Stimulated activated memory B cell treated with anti-CD40 and anti-IgM and Interleukin-4, amounts not matched to agents 10 μg/mL and 1 μg/mL and 100 μg/mL, for 72 hours (primary cell): ENCODE data around the gene ARHGEF5.
"Not testable (repeated sequence)": the region's sequence is repeated elsewhere in the genome, so short reads cannot be mapped to it uniquely, and the experiment has no call there.

Source experiments
- ATAC-seq: fragments of 150-1000 bp; cut with Tn5 transposase; 2 replicates; pipeline ENCODE4 v1.10.0; 2021
- H3K27ac Mint-ChIP-seq: one replicate; pipeline ENCODE4 v1.8.0; 2022; ENCODE audit warnings: mild to moderate bottlenecking, mixed read lengths
- H3K27me3 Mint-ChIP-seq: one replicate; pipeline ENCODE4 v1.8.0; 2022; ENCODE audit warnings: mixed read lengths
- H3K36me3 Mint-ChIP-seq: one replicate; pipeline ENCODE4 v1.8.0; 2022; ENCODE audit warnings: mixed read lengths
- H3K4me1 Mint-ChIP-seq: one replicate; pipeline ENCODE4 v1.8.0; 2022; ENCODE audit warnings: mixed read lengths
- H3K4me3 Mint-ChIP-seq: one replicate; pipeline ENCODE4 v1.8.0; 2022; ENCODE audit warnings: mild to moderate bottlenecking, moderate library complexity, mixed read lengths
- H3K9me3 Mint-ChIP-seq: one replicate; pipeline ENCODE4 v1.8.0; 2022; ENCODE audit warnings: mixed read lengths

Gene ARHGEF5

GRCh38 chr7:144355176-144355822, at the start of gene ARHGEF5:
TSS of gene ARHGEF5 (plus strand) at chr7:144355402. CDS start at chr7:144362670, 7,268 bp downstream.
- ATAC-seq, result peak; percentile 84
- not testable (repeated sequence) for H3K27me3 Mint-ChIP-seq, H3K9me3 Mint-ChIP-seq, H3K27ac Mint-ChIP-seq, H3K36me3 Mint-ChIP-seq
- Mint-ChIP-seq H3K4me3 (peak within 1 kb of the TSS; percentile 78), H3K4me1 (peaks cover 13% of the 10 kb centered on the region)

- not testable (repeated sequence) for H3K9me3 Mint-ChIP-seq, ATAC-seq, H3K27ac Mint-ChIP-seq, H3K4me3 Mint-ChIP-seq, H3K36me3 Mint-ChIP-seq, H3K4me1 Mint-ChIP-seq, H3K27me3 Mint-ChIP-seq
These were observed 45.5 kb upstream of the ARHGEF5 start for GRCh38 chr7:144309702-144310101.

GRCh38 chr7:144311218-144311617, 44.0 kb upstream of the ARHGEF5 start:
- not testable (repeated sequence) for H3K9me3 Mint-ChIP-seq, H3K4me1 Mint-ChIP-seq, H3K27me3 Mint-ChIP-seq, ATAC-seq, H3K36me3 Mint-ChIP-seq, H3K27ac Mint-ChIP-seq, H3K4me3 Mint-ChIP-seq

- not testable (repeated sequence) for H3K4me1 Mint-ChIP-seq, H3K27ac Mint-ChIP-seq, H3K27me3 Mint-ChIP-seq, H3K36me3 Mint-ChIP-seq, H3K9me3 Mint-ChIP-seq, H3K4me3 Mint-ChIP-seq, ATAC-seq
These were observed 43.2 kb upstream of the ARHGEF5 start, which contains the start of gene OR2A1 for GRCh38 chr7:144311872-144312469. TSS of gene OR2A1 (plus strand) at chr7:144312419. CDS start at chr7:144318125, 5,706 bp downstream.

- not testable (repeated sequence) for H3K36me3 Mint-ChIP-seq, H3K27me3 Mint-ChIP-seq, H3K9me3 Mint-ChIP-seq, ATAC-seq, H3K27ac Mint-ChIP-seq, H3K4me1 Mint-ChIP-seq, H3K4me3 Mint-ChIP-seq
These were observed 37.7 kb upstream of the ARHGEF5 start for GRCh38 chr7:144317537-144317936.

DNA sequence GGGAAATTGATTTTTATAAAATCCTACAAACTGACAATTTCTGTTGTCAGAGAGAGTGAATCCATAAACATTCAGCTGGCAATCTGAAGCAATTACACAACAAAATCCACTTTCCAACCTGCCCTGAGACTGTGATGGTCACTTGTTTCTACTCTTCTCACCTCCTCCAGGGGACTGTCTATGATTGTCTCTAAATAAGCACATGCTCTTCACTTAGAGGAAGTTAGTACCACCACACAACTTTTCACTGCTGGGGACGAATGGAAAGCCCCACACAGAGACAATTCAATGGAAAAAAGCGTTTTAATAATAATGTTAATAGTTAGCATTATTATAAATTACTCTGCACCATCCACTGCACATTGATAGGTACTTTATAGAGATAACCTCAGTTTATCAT, 35.7 kb upstream of the ARHGEF5 start:
- H3K36me3 Mint-ChIP-seq, ATAC-seq, H3K4me3 Mint-ChIP-seq, H3K4me1 Mint-ChIP-seq, H3K9me3 Mint-ChIP-seq, H3K27me3 Mint-ChIP-seq, H3K27ac Mint-ChIP-seq: not testable (repeated sequence)

DNA sequence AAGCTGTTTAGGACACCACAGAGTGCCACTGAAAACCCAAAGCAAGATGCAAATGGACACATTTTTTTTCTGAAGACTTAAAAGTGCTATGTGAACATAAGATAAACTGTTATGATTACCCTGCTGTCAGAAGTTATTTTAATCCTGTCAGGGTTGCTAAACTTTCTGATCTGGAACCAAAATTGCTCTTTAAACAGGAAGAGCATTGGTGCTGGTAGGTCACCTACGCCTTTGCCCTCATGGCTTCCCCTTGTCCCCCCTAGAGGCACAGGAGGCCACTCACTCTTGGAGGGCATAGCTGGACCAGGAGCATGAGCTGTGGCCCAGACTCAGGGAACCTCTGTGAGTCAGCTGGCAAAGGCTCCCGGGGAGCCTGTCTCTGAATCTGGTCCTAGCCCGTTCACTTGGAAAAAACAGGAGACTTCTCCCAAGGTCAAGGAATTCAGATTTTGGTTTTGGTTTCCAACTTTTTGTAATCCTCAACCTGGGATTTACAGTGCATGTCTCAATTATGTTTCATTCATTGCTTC, 33.5 kb upstream of the ARHGEF5 start:
- not testable (repeated sequence) for H3K4me3 Mint-ChIP-seq, H3K27ac Mint-ChIP-seq, ATAC-seq, H3K36me3 Mint-ChIP-seq, H3K4me1 Mint-ChIP-seq, H3K27me3 Mint-ChIP-seq, H3K9me3 Mint-ChIP-seq

DNA sequence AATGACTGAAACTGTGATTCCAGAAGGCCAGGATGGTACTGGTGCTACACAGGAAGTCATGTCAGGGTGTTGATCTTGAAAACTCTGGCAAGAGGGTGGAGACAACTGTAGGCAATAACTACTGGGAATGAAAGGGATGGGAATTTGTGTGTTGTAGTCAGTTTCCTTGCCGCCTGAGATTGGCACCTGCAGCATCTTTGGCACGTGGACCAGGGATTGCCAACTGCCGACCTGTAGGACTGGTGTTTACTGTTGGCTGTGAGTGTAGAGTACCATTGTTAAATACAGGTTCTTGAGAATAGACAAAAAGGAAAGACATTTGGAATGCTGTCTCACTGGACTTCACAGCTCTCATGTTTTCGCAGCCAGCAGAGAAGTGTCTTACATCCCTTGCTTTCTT, 31.8 kb upstream of the ARHGEF5 start:
- not testable (repeated sequence) for H3K9me3 Mint-ChIP-seq, H3K27ac Mint-ChIP-seq, H3K27me3 Mint-ChIP-seq, H3K4me3 Mint-ChIP-seq, H3K36me3 Mint-ChIP-seq, H3K4me1 Mint-ChIP-seq, ATAC-seq

- H3K36me3 Mint-ChIP-seq, H3K27me3 Mint-ChIP-seq, H3K9me3 Mint-ChIP-seq, H3K27ac Mint-ChIP-seq, H3K4me1 Mint-ChIP-seq, ATAC-seq, H3K4me3 Mint-ChIP-seq: not testable (repeated sequence)
These were observed 29.3 kb upstream of the ARHGEF5 start for GRCh38 chr7:144325868-144326267.

DNA sequence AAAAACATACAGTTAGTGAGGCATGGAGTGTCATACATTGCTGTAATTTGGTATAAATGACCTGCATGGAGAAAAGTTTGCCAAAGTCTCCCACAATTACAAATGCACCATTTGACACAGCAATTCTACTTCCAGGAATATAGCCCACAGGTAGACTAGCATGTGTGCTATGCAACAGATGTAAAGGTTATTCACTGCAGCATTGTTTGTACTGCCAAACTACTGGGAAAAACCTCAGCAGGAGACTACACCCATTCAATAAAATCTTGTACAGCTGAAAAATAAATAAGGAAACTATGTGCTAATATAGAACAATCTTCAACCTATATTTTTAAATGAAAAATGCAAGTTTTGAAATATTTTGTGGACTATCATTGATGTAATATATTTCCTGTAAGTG, 25.2 kb upstream of the ARHGEF5 start:
- H3K9me3 Mint-ChIP-seq, H3K36me3 Mint-ChIP-seq, H3K27ac Mint-ChIP-seq, H3K4me1 Mint-ChIP-seq, H3K4me3 Mint-ChIP-seq, ATAC-seq, H3K27me3 Mint-ChIP-seq: not testable (repeated sequence)

DNA sequence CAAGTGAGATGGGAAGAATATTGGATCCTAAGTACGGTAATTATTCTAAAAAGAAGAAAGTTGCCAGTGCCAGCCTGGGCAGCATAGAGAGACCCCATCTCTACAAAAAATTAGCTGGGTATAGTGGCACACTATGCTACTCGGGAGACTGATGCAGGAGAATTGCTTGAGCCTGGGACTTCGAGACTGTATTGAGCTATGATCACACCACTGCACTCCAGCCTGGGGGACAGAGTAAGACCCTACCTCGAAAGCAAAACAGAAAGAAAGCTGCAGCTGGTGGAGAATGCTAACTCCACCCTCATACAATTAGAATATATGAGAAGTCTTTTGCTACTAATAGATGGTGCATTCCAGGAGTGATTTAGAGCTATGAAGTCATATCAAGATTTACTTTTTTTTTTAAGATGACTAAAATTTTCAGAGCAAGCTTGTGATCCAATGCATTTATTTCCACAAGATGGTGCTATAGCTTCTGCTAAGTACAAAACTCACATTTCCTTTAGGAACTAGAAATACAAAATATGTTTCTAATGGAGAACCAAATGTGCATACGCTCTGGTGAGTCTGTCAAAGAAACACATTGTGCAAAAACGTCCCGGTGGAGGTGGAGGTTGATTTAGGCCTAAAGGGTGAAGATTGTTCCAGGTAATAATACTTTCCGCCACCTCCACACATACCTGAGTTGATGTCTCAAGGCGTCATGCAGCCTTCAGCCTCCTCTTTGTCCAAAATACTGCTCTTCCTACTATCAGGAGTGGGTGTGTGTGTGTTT, 23.8 kb upstream of the ARHGEF5 start:
- H3K4me1 Mint-ChIP-seq, H3K27me3 Mint-ChIP-seq, H3K36me3 Mint-ChIP-seq, H3K27ac Mint-ChIP-seq, H3K9me3 Mint-ChIP-seq, H3K4me3 Mint-ChIP-seq: not testable (repeated sequence)
- peak; percentile 46 for ATAC-seq

GRCh38 chr7:144331996-144332288, 23.3 kb upstream of the ARHGEF5 start:
- not testable (repeated sequence) for H3K4me1 Mint-ChIP-seq, H3K9me3 Mint-ChIP-seq, H3K4me3 Mint-ChIP-seq, H3K27ac Mint-ChIP-seq, ATAC-seq, H3K27me3 Mint-ChIP-seq, H3K36me3 Mint-ChIP-seq

DNA sequence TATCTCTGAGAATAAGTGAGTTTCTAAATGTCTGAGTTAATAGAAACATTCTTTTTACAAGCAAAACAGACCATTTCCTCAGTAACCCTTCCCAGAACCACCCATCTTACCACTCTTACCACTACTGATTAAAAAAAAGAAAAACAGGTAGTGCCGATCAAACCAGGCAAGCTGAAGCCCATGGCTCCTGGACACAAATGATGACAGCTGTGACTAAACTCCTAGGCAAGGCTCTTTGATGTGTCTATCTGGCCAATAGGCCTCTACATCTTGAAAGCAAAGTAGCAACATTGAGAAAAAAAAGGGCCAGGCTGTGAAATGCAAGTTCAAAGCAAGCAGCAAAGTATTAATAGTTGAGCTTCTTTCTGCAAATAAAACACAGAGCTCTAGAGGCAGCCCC, 6.6 kb upstream of the ARHGEF5 start:
- H3K36me3 Mint-ChIP-seq, H3K27me3 Mint-ChIP-seq, H3K4me3 Mint-ChIP-seq, H3K9me3 Mint-ChIP-seq, H3K27ac Mint-ChIP-seq, H3K4me1 Mint-ChIP-seq: not testable (repeated sequence)
- ATAC-seq, result peak; percentile 39

DNA sequence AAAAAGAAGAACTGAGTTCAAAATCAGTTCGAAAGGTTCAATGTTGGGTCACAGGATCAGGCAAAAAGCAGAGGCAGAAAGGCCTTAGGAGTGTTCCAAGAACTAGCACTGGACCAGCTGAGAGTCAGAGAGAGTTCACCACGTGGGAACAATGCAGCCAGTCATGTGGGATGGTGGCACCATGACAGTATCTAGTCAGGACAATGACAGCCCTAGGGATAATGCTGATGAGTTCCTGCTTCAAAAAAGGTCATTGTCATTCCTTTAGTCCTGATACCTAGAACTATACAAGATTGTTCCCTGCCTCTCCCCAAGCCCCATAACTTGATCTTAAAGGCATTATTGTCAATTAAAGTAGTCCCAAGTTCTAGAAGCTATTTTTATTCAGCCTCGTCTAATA, 3.5 kb upstream of the ARHGEF5 start:
- not testable (repeated sequence) for H3K27me3 Mint-ChIP-seq, H3K9me3 Mint-ChIP-seq

DNA sequence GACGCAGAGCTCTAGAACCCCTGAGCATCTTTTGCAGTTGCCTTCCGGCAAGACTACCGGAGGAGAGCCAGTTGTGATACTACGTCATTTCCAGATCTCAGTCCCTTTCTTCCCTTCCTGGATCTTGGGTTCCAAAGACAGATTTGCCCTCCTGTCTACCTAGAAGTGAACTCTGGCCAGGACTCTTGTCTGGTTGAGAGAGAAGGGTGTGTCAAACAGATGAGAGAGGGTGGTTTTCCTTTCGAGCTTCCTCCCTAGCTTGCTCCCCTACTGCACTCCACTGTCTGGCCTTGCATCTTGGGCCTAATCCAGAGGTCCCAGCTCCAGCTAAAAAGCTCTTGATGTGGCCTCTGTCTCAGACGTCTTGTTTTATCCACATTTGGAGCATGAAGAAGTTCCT, 983 bp downstream of the ARHGEF5 start:
- peaks cover 13% of the 10 kb centered on the region for H3K4me1 Mint-ChIP-seq
- not testable (repeated sequence) for H3K27ac Mint-ChIP-seq, H3K36me3 Mint-ChIP-seq, ATAC-seq, H3K4me3 Mint-ChIP-seq, H3K9me3 Mint-ChIP-seq, H3K27me3 Mint-ChIP-seq

More for the DNA sequence above, 3.5 kb upstream of the ARHGEF5 start:
- not testable (repeated sequence) for H3K4me3 Mint-ChIP-seq, ATAC-seq, H3K36me3 Mint-ChIP-seq, H3K27ac Mint-ChIP-seq
- peaks cover 13% of the 10 kb centered on the region for H3K4me1 Mint-ChIP-seq

DNA sequence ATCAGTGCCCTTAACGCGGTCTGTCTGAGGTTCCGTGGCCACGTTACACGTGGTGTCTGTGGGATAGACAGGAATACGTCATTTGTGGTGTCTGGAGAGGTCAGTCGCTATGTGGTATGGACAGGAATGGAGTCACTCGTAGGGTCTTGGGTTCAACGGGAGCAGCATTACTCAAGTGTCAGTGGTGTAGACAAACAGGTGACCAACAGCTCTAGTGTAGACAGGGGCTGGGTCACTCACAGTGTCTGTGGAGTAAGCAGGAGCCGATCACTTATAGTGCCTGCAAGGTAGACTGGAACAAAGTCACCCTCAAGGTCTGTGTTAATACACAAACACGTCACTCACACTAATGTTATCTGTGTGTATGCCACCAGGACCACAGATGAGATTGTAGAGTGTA, 1.7 kb downstream of the ARHGEF5 start:
- not testable (repeated sequence) for H3K9me3 Mint-ChIP-seq, H3K27ac Mint-ChIP-seq, H3K27me3 Mint-ChIP-seq, H3K4me3 Mint-ChIP-seq, H3K36me3 Mint-ChIP-seq, ATAC-seq
- peaks cover 13% of the 10 kb centered on the region for H3K4me1 Mint-ChIP-seq
